ENCODE measurements around the gene KATNAL1. TPM values are rescaled to one million over a fixed set of nuclear protein-coding genes. Genes with fewer than 3 reads are reported as not detected.
A peak's percentile ranks its signal among the peaks of the same experiment; 100 is the strongest.
"Not testable (repeated sequence)": the region's sequence is repeated elsewhere in the genome, so short reads cannot be mapped to it uniquely, and the experiment has no call there.

KATNAL1 gene
- total and polyA plus RNA-seq, 5 donors from 2014 or later = 5.1 to 29.2 (median 6.3) TPM

- no peaks in the 10 kb centered on the region for H3K9me3 ChIP-seq (ENCODE audit: control insufficient read depth in 2 of 2, low read length in 2 of 2)
- no peaks in the 10 kb centered on the region for H3K27me3 ChIP-seq (ENCODE audit: control insufficient read depth, insufficient read depth, low read length)
- Mint-ChIP-seq H3K27ac (peak overlapping the region in 1 of 3 donors; percentile 52), H3K4me3 (peak overlapping the region in 1 of 4 donors; percentile 48), H3K4me1 (peaks cover 0 to 6% (median 0%) of the 10 kb centered on the region in 4 donors), H3K36me3 (peaks cover 5% of the 10 kb centered on the region), H3K9me3 (peaks cover 0 to 2% (median 0%) of the 10 kb centered on the region in 7 donors), H3K27me3 (no peaks in the 10 kb centered on the region)
- H3K27ac ChIP-seq (ENCODE audit: insufficient read depth, low read length, poor library complexity, severe bottlenecking) = no peak overlapping the region
- ATAC-seq (ENCODE audit: low read depth in 2 of 2) (no peak), DNase-seq (no peak)
- no peaks in the 10 kb centered on the region for H3K36me3 ChIP-seq (ENCODE audit: control insufficient read depth, insufficient read depth, low read length)
- no peaks in the 10 kb centered on the region for H3K4me1 ChIP-seq (ENCODE audit: control insufficient read depth, insufficient read depth, low read length, poor library complexity, severe bottlenecking)
- no peak overlapping the region for H3K4me3 ChIP-seq (ENCODE audit: low read depth, low read length)
Observed at GRCh38 chr13:30179597-30180276, 127.6 kb downstream of the KATNAL1 start.

GRCh38 chr13:30178976-30179375 lies 128.4 kb downstream of the KATNAL1 start:
- no peaks in the 10 kb centered on the region for H3K36me3 ChIP-seq (ENCODE audit: control insufficient read depth, insufficient read depth, low read length)
- H3K4me1 ChIP-seq (ENCODE audit: control insufficient read depth, insufficient read depth, low read length, poor library complexity, severe bottlenecking) = no peaks in the 10 kb centered on the region
- H3K27me3 Mint-ChIP-seq = no peaks in the 10 kb centered on the region
- H3K36me3 Mint-ChIP-seq = peaks cover 5% of the 10 kb centered on the region
- H3K27ac ChIP-seq (ENCODE audit: insufficient read depth, low read length, poor library complexity, severe bottlenecking) = no peak overlapping the region
- ATAC-seq (ENCODE audit: low read depth in 2 of 2) (no peak), DNase-seq (no peak)
- H3K9me3 Mint-ChIP-seq = peaks cover 0 to 2% (median 0%) of the 10 kb centered on the region in 7 donors
- H3K27me3 ChIP-seq (ENCODE audit: control insufficient read depth, insufficient read depth, low read length) = no peaks in the 10 kb centered on the region
- H3K4me1 Mint-ChIP-seq = peaks cover 0 to 6% (median 0%) of the 10 kb centered on the region in 4 donors
- H3K9me3 ChIP-seq (ENCODE audit: control insufficient read depth in 2 of 2, low read length in 2 of 2) = no peaks in the 10 kb centered on the region
- no peak overlapping the region for H3K27ac Mint-ChIP-seq
- H3K4me3 Mint-ChIP-seq = no peak overlapping the region
- no peak overlapping the region for H3K4me3 ChIP-seq (ENCODE audit: low read depth, low read length)

GRCh38 chr13:30175166-30175565 lies 132.2 kb downstream of the KATNAL1 start:
- DNase-seq (no peak), ATAC-seq (ENCODE audit: low read depth in 2 of 2) (no peak)
- Histone ChIP-seq H3K9me3 (ENCODE audit: control insufficient read depth in 2 of 2, low read length in 2 of 2) (no peaks in the 10 kb centered on the region), H3K27me3 (ENCODE audit: control insufficient read depth, insufficient read depth, low read length) (no peaks in the 10 kb centered on the region), H3K4me1 (ENCODE audit: control insufficient read depth, insufficient read depth, low read length, poor library complexity, severe bottlenecking) (no peaks in the 10 kb centered on the region), H3K36me3 (ENCODE audit: control insufficient read depth, insufficient read depth, low read length) (no peaks in the 10 kb centered on the region), H3K4me3 (ENCODE audit: low read depth, low read length) (no peak overlapping the region), H3K27ac (ENCODE audit: insufficient read depth, low read length, poor library complexity, severe bottlenecking) (no peak overlapping the region)
- no peaks in the 10 kb centered on the region for H3K27me3 Mint-ChIP-seq
- H3K4me3 Mint-ChIP-seq = no peak overlapping the region
- H3K9me3 Mint-ChIP-seq = peaks cover 0 to 2% (median 0%) of the 10 kb centered on the region in 7 donors
- H3K4me1 Mint-ChIP-seq = peaks cover 0 to 14% (median 3%) of the 10 kb centered on the region in 4 donors
- H3K36me3 Mint-ChIP-seq = no peaks in the 10 kb centered on the region
- H3K27ac Mint-ChIP-seq = no peak overlapping the region

- not testable (repeated sequence) for H3K9me3 ChIP-seq (ENCODE audit: control insufficient read depth in 2 of 2, low read length in 2 of 2); H3K36me3 ChIP-seq (ENCODE audit: control insufficient read depth, insufficient read depth, low read length); H3K4me3 ChIP-seq (ENCODE audit: low read depth, low read length); DNase-seq; ATAC-seq (ENCODE audit: low read depth in 2 of 2); H3K27me3 ChIP-seq (ENCODE audit: control insufficient read depth, insufficient read depth, low read length); H3K27ac Mint-ChIP-seq; H3K27ac ChIP-seq (ENCODE audit: insufficient read depth, low read length, poor library complexity, severe bottlenecking); H3K9me3 Mint-ChIP-seq; H3K4me1 ChIP-seq (ENCODE audit: control insufficient read depth, insufficient read depth, low read length, poor library complexity, severe bottlenecking); H3K36me3 Mint-ChIP-seq; H3K4me3 Mint-ChIP-seq; H3K27me3 Mint-ChIP-seq
- H3K4me1 Mint-ChIP-seq = peaks cover 0 to 17% (median 8%) of the 10 kb centered on the region in 4 donors
Observed at GRCh38 chr13:30174250-30174649, 133.1 kb downstream of the KATNAL1 start.

DNA sequence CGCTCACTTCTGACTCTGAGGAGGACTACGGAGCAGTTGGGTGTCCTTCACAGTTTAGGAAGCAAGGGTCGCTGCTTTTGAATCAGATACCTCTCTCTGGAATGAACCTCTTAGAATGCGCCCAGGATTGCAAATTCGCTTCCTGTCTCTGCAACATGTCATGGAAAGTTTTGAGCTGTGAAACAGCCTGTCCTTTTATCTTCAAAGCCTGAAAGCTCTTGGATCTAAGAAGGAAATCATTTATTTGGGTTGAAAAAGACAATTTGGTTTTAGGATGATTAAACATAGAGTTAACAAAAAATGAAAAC lies 134.1 kb downstream of the KATNAL1 start:
- no peaks in the 10 kb centered on the region for H3K27me3 ChIP-seq (ENCODE audit: control insufficient read depth, insufficient read depth, low read length)
- H3K4me1 Mint-ChIP-seq = peaks cover 0 to 17% (median 9%) of the 10 kb centered on the region in 4 donors
- no peak overlapping the region for H3K27ac Mint-ChIP-seq
- H3K4me1 ChIP-seq (ENCODE audit: control insufficient read depth, insufficient read depth, low read length, poor library complexity, severe bottlenecking) = no peaks in the 10 kb centered on the region
- no peaks in the 10 kb centered on the region for H3K36me3 Mint-ChIP-seq
- DNase-seq (no peak), ATAC-seq (ENCODE audit: low read depth in 2 of 2) (no peak)
- no peaks in the 10 kb centered on the region for H3K36me3 ChIP-seq (ENCODE audit: control insufficient read depth, insufficient read depth, low read length)
- H3K27ac ChIP-seq (ENCODE audit: insufficient read depth, low read length, poor library complexity, severe bottlenecking) = no peak overlapping the region
- H3K4me3 Mint-ChIP-seq = no peak overlapping the region
- no peak overlapping the region for H3K4me3 ChIP-seq (ENCODE audit: low read depth, low read length)
- no peaks in the 10 kb centered on the region for H3K9me3 Mint-ChIP-seq
- H3K27me3 Mint-ChIP-seq = no peaks in the 10 kb centered on the region
- no peaks in the 10 kb centered on the region for H3K9me3 ChIP-seq (ENCODE audit: control insufficient read depth in 2 of 2, low read length in 2 of 2)

GRCh38 chr13:30172593-30173302 lies 134.6 kb downstream of the KATNAL1 start:
- no peaks in the 10 kb centered on the region for H3K36me3 ChIP-seq (ENCODE audit: control insufficient read depth, insufficient read depth, low read length)
- H3K4me3 ChIP-seq (ENCODE audit: low read depth, low read length) = no peak overlapping the region
- Mint-ChIP-seq H3K4me1 (peaks cover 0 to 17% (median 8%) of the 10 kb centered on the region in 4 donors), H3K27me3 (no peaks in the 10 kb centered on the region), H3K36me3 (no peaks in the 10 kb centered on the region), H3K9me3 (no peaks in the 10 kb centered on the region), H3K27ac (no peak overlapping the region), H3K4me3 (no peak overlapping the region)
- ATAC-seq (ENCODE audit: low read depth in 2 of 2) (no peak), DNase-seq (no peak)
- H3K27ac ChIP-seq (ENCODE audit: insufficient read depth, low read length, poor library complexity, severe bottlenecking) = no peak overlapping the region
- no peaks in the 10 kb centered on the region for H3K27me3 ChIP-seq (ENCODE audit: control insufficient read depth, insufficient read depth, low read length)
- H3K9me3 ChIP-seq (ENCODE audit: control insufficient read depth in 2 of 2, low read length in 2 of 2) = no peaks in the 10 kb centered on the region
- H3K4me1 ChIP-seq (ENCODE audit: control insufficient read depth, insufficient read depth, low read length, poor library complexity, severe bottlenecking) = no peaks in the 10 kb centered on the region

- H3K9me3 ChIP-seq (ENCODE audit: control insufficient read depth in 2 of 2, low read length in 2 of 2) = no peaks in the 10 kb centered on the region
- Mint-ChIP-seq H3K9me3 (no peaks in the 10 kb centered on the region), H3K27me3 (no peaks in the 10 kb centered on the region), H3K4me3 (peak overlapping the region in 1 of 4 donors; percentile 10), H3K27ac (peak overlapping the region in 2 of 3 donors; percentile 21 to 77), H3K36me3 (no peaks in the 10 kb centered on the region), H3K4me1 (peaks cover 0 to 17% (median 11%) of the 10 kb centered on the region in 4 donors)
- ATAC-seq (ENCODE audit: low read depth in 2 of 2) = no peak
- H3K36me3 ChIP-seq (ENCODE audit: control insufficient read depth, insufficient read depth, low read length) = no peaks in the 10 kb centered on the region
- H3K27me3 ChIP-seq (ENCODE audit: control insufficient read depth, insufficient read depth, low read length) = no peaks in the 10 kb centered on the region
- H3K27ac ChIP-seq (ENCODE audit: insufficient read depth, low read length, poor library complexity, severe bottlenecking) = no peak overlapping the region
- no peaks in the 10 kb centered on the region for H3K4me1 ChIP-seq (ENCODE audit: control insufficient read depth, insufficient read depth, low read length, poor library complexity, severe bottlenecking)
- no peak overlapping the region for H3K4me3 ChIP-seq (ENCODE audit: low read depth, low read length)
- DNase-seq = peak in 1 of 3 donors; percentile 23
Observed at GRCh38 chr13:30170569-30170968, 136.8 kb downstream of the KATNAL1 start.

GRCh38 chr13:30169442-30169841 lies 137.9 kb downstream of the KATNAL1 start:
- peak overlapping the region in 1 of 3 donors; percentile 53 for H3K27ac Mint-ChIP-seq
- H3K27me3 Mint-ChIP-seq = no peaks in the 10 kb centered on the region
- H3K4me1 ChIP-seq (ENCODE audit: control insufficient read depth, insufficient read depth, low read length, poor library complexity, severe bottlenecking) = no peaks in the 10 kb centered on the region
- H3K9me3 ChIP-seq (ENCODE audit: control insufficient read depth in 2 of 2, low read length in 2 of 2) = no peaks in the 10 kb centered on the region
- H3K27ac ChIP-seq (ENCODE audit: insufficient read depth, low read length, poor library complexity, severe bottlenecking) = no peak overlapping the region
- DNase-seq (no peak), ATAC-seq (ENCODE audit: low read depth in 2 of 2) (no peak)
- H3K9me3 Mint-ChIP-seq = no peaks in the 10 kb centered on the region
- no peak overlapping the region for H3K4me3 Mint-ChIP-seq
- no peaks in the 10 kb centered on the region for H3K27me3 ChIP-seq (ENCODE audit: control insufficient read depth, insufficient read depth, low read length)
- H3K4me1 Mint-ChIP-seq = peaks cover 0 to 17% (median 11%) of the 10 kb centered on the region in 4 donors
- H3K36me3 Mint-ChIP-seq = no peaks in the 10 kb centered on the region
- H3K4me3 ChIP-seq (ENCODE audit: low read depth, low read length) = no peak overlapping the region
- no peaks in the 10 kb centered on the region for H3K36me3 ChIP-seq (ENCODE audit: control insufficient read depth, insufficient read depth, low read length)
